ENCODE results near the gene MFAP5.

- TF ChIP-seq CTCF (IDR thresholded peaks at IDR 0.05) (no peak), POLR2A (IDR thresholded peaks at IDR 0.05) (no peak)
These were observed 14.7 kb upstream of the MFAP5 start for GRCh38 chr12:8677362-8677761.

Data from lower leg skin (tissue), 3 donors.